ENCODE measurements around the gene ST6GALNAC1.

Gene ST6GALNAC1

DNA sequence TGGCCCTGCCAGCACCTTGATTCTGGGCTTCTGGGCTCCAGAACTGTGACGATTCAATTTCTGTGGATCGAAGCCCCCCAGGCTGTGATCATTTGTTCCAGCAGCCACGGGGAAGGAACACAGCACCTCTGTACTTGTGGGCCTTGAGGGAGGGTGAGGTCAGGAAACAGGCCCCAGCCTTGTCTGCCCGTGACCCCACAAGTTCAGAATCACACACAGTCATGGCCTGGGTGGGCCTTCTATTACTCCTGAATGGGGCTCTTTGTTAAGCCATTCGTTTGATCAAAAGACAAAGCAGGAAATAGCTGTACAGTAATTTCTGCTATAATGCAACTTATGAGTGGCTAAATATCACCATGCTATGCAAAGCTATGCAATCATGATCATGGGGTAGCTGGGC lies 68.0 kb downstream of the ST6GALNAC1 start:
- no peak for DNase-seq
